Testis (tissue), 5 donors: Measurements from ENCODE around the gene NPVF. TPM values are rescaled to one million over a fixed set of nuclear protein-coding genes. Genes with fewer than 3 reads are reported as not detected.

Experiments
- DNase-seq: peaks from one replicate; pipeline ENCODE4 v3.0.0-alpha.2; 2019
- H3K27ac ChIP-seq, 2 donors: fragments of 200-600 bp; sonication (generic); one replicate each; pipeline ENCODE4 v1.5.1; 2019
- H3K27me3 ChIP-seq: fragments of 200-600 bp; sonication (generic); one replicate; pipeline ENCODE4 v1.5.1; 2019
- H3K36me3 ChIP-seq: fragments of 200-600 bp; sonication (generic); one replicate; pipeline ENCODE4 v1.5.1; 2017; ENCODE audit warnings: low read depth; ENCODE audit errors: missing control alignments
- H3K4me1 ChIP-seq: fragments of 200-600 bp; sonication (generic); one replicate; pipeline ENCODE4 v1.5.1; 2019
- H3K4me3 ChIP-seq, 2 donors: fragments of 200-600 bp; sonication (generic); one replicate each; pipeline ENCODE4 v1.5.1; 2017 to 2019
- H3K9me3 ChIP-seq: fragments of 200-600 bp; sonication (generic); one replicate; pipeline ENCODE4 v1.5.1; 2017
- CTCF ChIP-seq, 3 experiments: fragments of 450-650 bp in 2 of 3; fragments of 200-600 bp in 1 of 3; sonication (generic) in 1 of 3; IDR thresholded peaks; one replicate each; pipeline ENCODE4 v1.5.1; 2016 to 2019; ENCODE audit warnings: antibody characterized with exemption in 3 of 3, mild to moderate bottlenecking in 2 of 3, moderate library complexity in 1 of 3
- POLR2A ChIP-seq: fragments of 450-650 bp; IDR thresholded peaks from one replicate; pipeline ENCODE4 v1.6.1; 2017; ENCODE audit warnings: antibody characterized with exemption, mild to moderate bottlenecking, moderate library complexity
- WGBS, 2 donors: methylation state at CpG; one replicate each; pipeline ENCODE4 v1.1.5; 2018; 5-methylcytosine and 5-hydroxymethylcytosine counted together
- intact Hi-C: fragments of 100-400 bp; cut with DNase I; formaldehyde crosslinking; loops from one replicate; pipeline ENCODE4 v1.15.1; 2023; ENCODE audit warnings: low total_unique reads
- long read RNA-seq, 2 donors: transcript quantifications; one replicate each; lab custom pipeline, GENCODE V29; 2026
- polyA plus RNA-seq: library from polyadenylated mRNA; stranded (reverse); fragments of 350-450 nt; fragmentation: Illumina TruSeq; extraction: RNeasy Lipid Tissue Mini Kit (QIAGEN cat#74804); gene quantifications from one replicate; pipeline ENCODE4 v1.2.3, GENCODE V29; 2014; ENCODE audit warnings: low read depth, low replicate concordance; ENCODE audit not compliant: insufficient read depth
- total RNA-seq, 2 donors: library from RNA; depleted of rRNA; stranded (reverse); fragments of >200 nt; gene quantifications; one replicate each; pipeline ENCODE4 v1.2.3, GENCODE V29; 2016

NPVF gene
- total RNA-seq (not detected), polyA plus RNA-seq (not detected)
- long read RNA-seq, donor 1 = 0 reads
- long read RNA-seq, donor 2 = 0 reads

GRCh38 chr7:25228386-25228785, at the start of gene NPVF:
TSS of gene NPVF (minus strand) at chr7:25228486. CDS start at chr7:25228439, 47 bp downstream.
- Histone ChIP-seq H3K27me3 (no peaks in the 10 kb centered on the region), H3K27ac (no peak within 1 kb of the TSS), H3K36me3 (no peaks in the 10 kb centered on the region), H3K4me1 (no peaks in the 10 kb centered on the region), H3K4me3 (no peak within 1 kb of the TSS), H3K9me3 (no peaks in the 10 kb centered on the region)
- WGBS, 2 donors = 57 to 67% methylated on average over 1 of the region's 1 CpG
- no peak for DNase-seq
- intact Hi-C loops = no loop called here
- TF ChIP-seq POLR2A = no peak

GRCh38 chr7:25272265-25272664, 44.0 kb upstream of the NPVF start:
- TF ChIP-seq CTCF (IDR thresholded peaks at IDR 0.05) (no peak), POLR2A (no peak)
- Histone ChIP-seq H3K27ac (no peak overlapping the region), H3K4me3 (no peak overlapping the region), H3K36me3 (no peaks in the 10 kb centered on the region), H3K9me3 (no peaks in the 10 kb centered on the region), H3K4me1 (no peaks in the 10 kb centered on the region), H3K27me3 (no peaks in the 10 kb centered on the region)
- no peak for DNase-seq
- intact Hi-C loops = no loop called here
- WGBS, 2 donors = 93 to 94% methylated on average over 3 of the region's 3 CpGs

GRCh38 chr7:25263337-25263736, 35.1 kb upstream of the NPVF start:
- Histone ChIP-seq H3K4me1 (no peaks in the 10 kb centered on the region), H3K27me3 (no peaks in the 10 kb centered on the region), H3K27ac (no peak overlapping the region), H3K9me3 (no peaks in the 10 kb centered on the region), H3K4me3 (no peak overlapping the region), H3K36me3 (no peaks in the 10 kb centered on the region)
- TF ChIP-seq POLR2A (no peak), CTCF (IDR thresholded peaks at IDR 0.05) (no peak)
- intact Hi-C loops = loop anchor here (10.0 kb wide), 1 partner anchor 291 kb away; no protein-coding TSS in a partner anchor
- DNase-seq = no peak
- 93 to 97% methylated on average over 5 of the region's 5 CpGs for WGBS, 2 donors

GRCh38 chr7:25262586-25262985, 34.3 kb upstream of the NPVF start:
- no peak overlapping the region for H3K4me3 ChIP-seq
- no peak for TF ChIP-seq POLR2A
- no peak for TF ChIP-seq CTCF (IDR thresholded peaks at IDR 0.05)
- DNase-seq = no peak
- no peaks in the 10 kb centered on the region for H3K27me3 ChIP-seq
- H3K9me3 ChIP-seq = no peaks in the 10 kb centered on the region
- intact Hi-C loops = loop anchor here (10.0 kb wide), 1 partner anchor 292 kb away; no protein-coding TSS in a partner anchor
- WGBS, 2 donors = 73 to 85% methylated on average over 4 of the region's 4 CpGs
- no peaks in the 10 kb centered on the region for H3K36me3 ChIP-seq
- H3K4me1 ChIP-seq = no peaks in the 10 kb centered on the region
- no peak overlapping the region for H3K27ac ChIP-seq

- no peaks in the 10 kb centered on the region for H3K27me3 ChIP-seq
- peak overlapping the region in 1 of 2 donors; percentile 37 for H3K27ac ChIP-seq
- no peak overlapping the region for H3K4me3 ChIP-seq
- 58 to 61% methylated on average over 4 of the region's 4 CpGs for WGBS, 2 donors
- H3K9me3 ChIP-seq = no peaks in the 10 kb centered on the region
- no peak for DNase-seq
- H3K36me3 ChIP-seq = no peaks in the 10 kb centered on the region
- H3K4me1 ChIP-seq = no peaks in the 10 kb centered on the region
- intact Hi-C loops = loop anchor here (10.0 kb wide), 1 partner anchor 293 kb away; no protein-coding TSS in a partner anchor
- TF ChIP-seq POLR2A = no peak
- no peak for TF ChIP-seq CTCF (IDR thresholded peaks at IDR 0.05)
These were observed 33.4 kb upstream of the NPVF start for GRCh38 chr7:25261545-25262140.
